Lung (tissue), 12 donors: Measurements from ENCODE around the gene EMILIN1. TPM values are rescaled to one million over a fixed set of nuclear protein-coding genes. Genes with fewer than 3 reads are reported as not detected.
A peak's percentile ranks its signal among the peaks of the same experiment; 100 is the strongest.

Experiments
- ATAC-seq: fragments of 200-7000 bp; cut with Tn5 transposase; one replicate; pipeline ENCODE4 v1.9.1; 2020; ENCODE audit warnings: moderate number of reproducible peaks; ENCODE audit not compliant: insufficient read depth, low FRiP score
- DNase-seq, 3 donors: peaks; one replicate each; pipeline ENCODE4 v3.0.0-alpha.2; 2013 to 2017
- H3K27ac ChIP-seq, 2 donors: one replicate each; pipeline ENCODE4 v1.5.1; 2013; ENCODE audit warnings: mild to moderate bottlenecking in 2 of 2, moderate library complexity in 2 of 2, control low read depth in 1 of 2, inconsistent platforms in 1 of 2, low read depth in 1 of 2, low read length in 1 of 2
- H3K27me3 ChIP-seq, 3 donors: one replicate each; pipeline ENCODE4 v1.5.1; 2013; ENCODE audit warnings: low read length in 2 of 3; ENCODE audit not compliant: control insufficient read depth in 3 of 3, insufficient read depth in 3 of 3
- H3K36me3 ChIP-seq, 4 donors: one replicate each; pipeline ENCODE4 v1.5.1; 2013; ENCODE audit warnings: low read length in 4 of 4, mild to moderate bottlenecking in 1 of 4, moderate library complexity in 1 of 4; ENCODE audit not compliant: control insufficient read depth in 4 of 4, insufficient read depth in 4 of 4
- H3K4me1 ChIP-seq, 5 donors: one replicate each; pipeline ENCODE4 v1.5.1; 2013; ENCODE audit warnings: low read length in 5 of 5, mild to moderate bottlenecking in 2 of 5, moderate library complexity in 1 of 5; ENCODE audit not compliant: control insufficient read depth in 5 of 5, insufficient read depth in 5 of 5
- H3K4me3 ChIP-seq: one replicate; pipeline ENCODE4 v1.5.1; 2013; ENCODE audit warnings: mild to moderate bottlenecking, control low read depth, moderate library complexity
- H3K9ac ChIP-seq, 2 donors: one replicate each; pipeline ENCODE4 v1.5.1; 2013; ENCODE audit warnings: low read length in 2 of 2, control low read depth in 1 of 2; ENCODE audit not compliant: insufficient read depth in 1 of 2
- H3K9me3 ChIP-seq, 4 donors: one replicate each; pipeline ENCODE4 v1.5.1; 2013; ENCODE audit warnings: low read length in 3 of 4, mild to moderate bottlenecking in 1 of 4, moderate library complexity in 1 of 4; ENCODE audit not compliant: control insufficient read depth in 4 of 4, insufficient read depth in 3 of 4
- CTCF ChIP-seq: IDR thresholded peaks from 2 replicates; pipeline ENCODE4 v1.5.1; 2012; ENCODE audit warnings: mild to moderate bottlenecking; ENCODE audit errors: control extremely low read depth, extremely low read depth
- WGBS, 2 donors: extraction: QIAGEN DNeasy Blood & Tissue Kit; methylation state at CpG; one replicate each; pipeline ENCODE4 v1.1.7; 2013; 5-methylcytosine and 5-hydroxymethylcytosine counted together
- polyA plus RNA-seq, 2 donors: library from polyadenylated mRNA; stranded (reverse); fragments of 200-250 nt; gene quantifications; one replicate each; pipeline ENCODE4 v1.2.1, GENCODE V29; 2013
- total RNA-seq, 2 donors: library from RNA; depleted of rRNA in 1 of 2; stranded (reverse); fragments of >200 nt in 1 of 2; gene quantifications; one replicate each; pipeline ENCODE4 v1.2.1, GENCODE V29; 2014 to 2021
- donor health status: control.
- donor health status: control.
- donor health status: Bipolar disorder and iron deficiency.
- donor health status: healthy.
- donor health status: DM: yes; HTN: yes; CAD: no.

The EMILIN1 gene
- total and polyA plus RNA-seq, 4 donors: 74.1 to 163 (median 93.5) TPM

DNA sequence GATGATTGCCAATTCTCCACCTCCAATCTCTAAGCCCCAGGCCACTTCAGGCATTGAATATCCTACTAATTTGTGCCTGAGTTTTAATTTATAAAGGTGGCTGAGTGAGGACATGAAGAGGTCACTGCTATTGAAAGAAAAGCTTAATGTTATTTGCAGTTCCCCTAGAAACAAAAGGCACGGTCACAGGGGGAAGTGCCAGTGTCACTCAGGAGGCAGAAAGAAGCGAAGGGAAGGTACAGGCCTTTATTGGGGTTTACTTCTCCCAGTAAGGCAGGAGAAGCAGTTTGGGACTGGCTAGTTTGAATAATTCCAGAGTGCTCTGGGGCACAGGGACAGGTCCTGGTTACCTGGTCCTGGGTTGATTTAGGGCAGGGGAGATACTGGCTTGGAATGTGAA is 43.5 kb downstream of the EMILIN1 start:
- Histone ChIP-seq H3K27ac (no peak overlapping the region), H3K36me3 (no peaks in the 10 kb centered on the region), H3K9me3 (peaks cover 0 to 2% (median 0%) of the 10 kb centered on the region in 4 donors), H3K9ac (no peak overlapping the region), H3K4me1 (peaks cover 0 to 16% (median 4%) of the 10 kb centered on the region in 5 donors), H3K4me3 (no peak overlapping the region), H3K27me3 (peaks cover 0 to 37% (median 34%) of the 10 kb centered on the region in 3 donors)
- 57 to 75% methylated on average over 2 of the region's 2 CpGs for WGBS, 2 donors
- ATAC-seq (no peak), DNase-seq (no peak)
- TF ChIP-seq CTCF: no peak

DNA sequence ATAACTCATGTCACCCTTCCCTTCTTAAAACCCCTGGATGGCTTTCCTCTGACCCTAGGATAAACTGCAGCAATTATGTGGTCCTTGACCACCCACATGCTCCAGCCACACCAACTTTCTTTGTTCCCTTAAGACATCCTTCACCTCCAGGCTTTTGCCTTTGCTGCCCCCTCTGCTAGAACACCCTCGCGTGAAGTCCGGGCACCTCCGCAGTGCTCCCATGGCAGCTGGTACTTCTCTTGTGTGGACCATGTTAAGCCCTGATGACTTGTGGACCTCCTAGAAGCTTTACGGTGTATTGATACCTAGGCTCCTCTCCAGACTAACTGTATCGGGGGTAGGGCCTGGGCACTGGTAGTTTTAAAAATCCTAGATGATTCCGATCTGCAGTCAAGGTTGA is 44.4 kb downstream of the EMILIN1 start:
- H3K27me3 ChIP-seq: peaks cover 0 to 30% (median 26%) of the 10 kb centered on the region in 3 donors
- no peak for ATAC-seq
- no peak overlapping the region for H3K9ac ChIP-seq
- no peaks in the 10 kb centered on the region for H3K36me3 ChIP-seq
- TF ChIP-seq CTCF: no peak
- H3K4me3 ChIP-seq: no peak overlapping the region
- peaks cover 0 to 2% (median 0%) of the 10 kb centered on the region in 4 donors for H3K9me3 ChIP-seq
- H3K4me1 ChIP-seq: peaks cover 0 to 16% (median 4%) of the 10 kb centered on the region in 5 donors
- no peak overlapping the region for H3K27ac ChIP-seq
- no peak for DNase-seq
- 91 to 92% methylated on average over 7 of the region's 7 CpGs for WGBS, 2 donors

GRCh38 chr2:27123302-27124150 is 45.1 kb downstream of the EMILIN1 start, which contains the start of gene ABHD1:
ABHD1 (plus strand) TSS chr2:27123815; CDS start chr2:27123949, 134 bp downstream.
- peak within 1 kb of the TSS; percentile 41 to 71 for H3K27ac ChIP-seq
- H3K27me3 ChIP-seq: peaks cover 0 to 22% (median 19%) of the 10 kb centered on the region in 3 donors
- 6 to 9% methylated on average over 31 to 47 of the region's 47 CpGs for WGBS, 2 donors
- no peak for TF ChIP-seq CTCF
- DNase-seq (peak; percentile 7 to 50 (median 27)), ATAC-seq (peak; percentile 77)
- no peak within 1 kb of the TSS for H3K9ac ChIP-seq
- H3K9me3 ChIP-seq: peaks cover 0 to 2% (median 0%) of the 10 kb centered on the region in 4 donors
- H3K4me3 ChIP-seq: peak within 1 kb of the TSS; percentile 52
- H3K36me3 ChIP-seq: no peaks in the 10 kb centered on the region
- peaks cover 0 to 13% (median 4%) of the 10 kb centered on the region in 5 donors for H3K4me1 ChIP-seq
